WTC11 (cell line): ENCODE results near the gene SEC16A.

Experiments used
- CTCF ChIP-seq: fragments of 200-600 bp; IDR thresholded peaks from 2 replicates; pipeline ENCODE4 v1.8.0; 2022; ENCODE audit warnings: antibody characterized with exemption
- HMGXB4 ChIP-seq: sonication (generic); formaldehyde crosslinking; IDR thresholded peaks from 2 replicates; pipeline ENCODE4 v1.8.1; 2023; ENCODE audit warnings: mild to moderate bottlenecking, moderate library complexity, missing genetic modification reagents
- NR2C2 ChIP-seq: sonication (generic); formaldehyde crosslinking; IDR thresholded peaks from 2 replicates; pipeline ENCODE4 v1.8.0; 2022; ENCODE audit warnings: mild to moderate bottlenecking, missing genetic modification reagents
- PREB ChIP-seq: sonication (generic); formaldehyde crosslinking; IDR thresholded peaks from 2 replicates; pipeline ENCODE4 v1.8.1; 2022; ENCODE audit warnings: mild to moderate bottlenecking, missing genetic modification reagents, moderate library complexity, borderline replicate concordance
- PRRX2 ChIP-seq: fragments of 250-450 bp; sonication (Bioruptor Pico); IDR thresholded peaks from 2 replicates; pipeline ENCODE4 v1.8.0; 2021; ENCODE audit warnings: mild to moderate bottlenecking
- SP1 ChIP-seq: sonication (generic); formaldehyde crosslinking; conservative IDR thresholded peaks from 2 replicates; pipeline ENCODE4 v1.8.1; 2022; ENCODE audit warnings: missing genetic modification reagents
- TP53 ChIP-seq: sonication (generic); formaldehyde crosslinking; IDR thresholded peaks from 2 replicates; pipeline ENCODE4 v1.8.1; 2023; ENCODE audit warnings: mild to moderate bottlenecking, missing genetic modification reagents

GRCh38 chr9:136399176-136400037 is 83.4 kb downstream of the SEC16A start:
- TF ChIP-seq PRRX2 (CRISPR knock-in tag) (no peak), TP53 (CRISPR knock-in tag) (no peak), CTCF (no peak), PREB (CRISPR knock-in tag) (no peak), SP1 (CRISPR knock-in tag) (no peak), HMGXB4 (CRISPR knock-in tag) (no peak; the same call in 1 of the 2 replicates), NR2C2 (no peak)
